Measurements from ENCODE around the gene STRIT1.

The STRIT1 gene

GRCh38 chr3:155293516-155293915 is at the start of gene STRIT1:
Gene STRIT1 (minus strand): TSS chr3:155293683.
- DNase-seq = no peak

GRCh38 chr3:155342344-155342743 is 48.9 kb upstream of the STRIT1 start:
- DNase-seq = no peak

- DNase-seq = no peak
Measured at GRCh38 chr3:155339052-155339451, 45.6 kb upstream of the STRIT1 start.

- no peak for DNase-seq
Measured at GRCh38 chr3:155335724-155336354, 42.4 kb upstream of the STRIT1 start.

GRCh38 chr3:155334914-155335723 is 41.6 kb upstream of the STRIT1 start:
- DNase-seq = no peak

DNA sequence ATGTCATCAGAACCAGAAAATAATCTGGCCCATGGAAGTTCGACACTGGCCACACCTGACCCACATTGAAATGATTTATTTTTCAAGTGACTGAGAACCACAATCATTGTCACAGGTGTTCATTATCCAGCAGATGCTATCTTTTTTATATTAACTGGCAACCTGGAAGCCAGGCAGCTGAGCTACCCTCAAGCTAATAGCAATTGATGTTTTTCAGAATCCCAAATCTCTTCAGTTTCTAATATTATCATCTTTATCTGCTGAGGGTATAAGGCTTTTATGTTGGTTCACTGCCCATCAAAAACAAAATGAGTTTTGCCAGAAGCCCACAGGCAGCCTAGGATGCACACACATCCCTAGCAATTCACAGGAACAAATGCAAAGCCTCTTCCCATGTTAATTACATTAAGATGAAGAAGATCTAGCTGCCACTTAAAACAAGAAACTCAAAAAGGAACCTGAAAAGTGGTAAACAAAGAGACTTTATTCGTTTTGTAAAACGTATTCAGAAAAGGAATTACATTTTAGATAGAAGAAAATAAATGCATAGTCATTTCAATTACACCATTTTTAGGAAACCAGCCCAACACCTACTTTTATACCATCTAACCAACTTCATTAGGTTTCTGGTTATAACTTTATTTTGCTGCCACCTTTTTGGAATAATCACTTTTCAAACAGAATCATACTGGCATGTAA is 40.9 kb upstream of the STRIT1 start:
- no peak for DNase-seq

DNA sequence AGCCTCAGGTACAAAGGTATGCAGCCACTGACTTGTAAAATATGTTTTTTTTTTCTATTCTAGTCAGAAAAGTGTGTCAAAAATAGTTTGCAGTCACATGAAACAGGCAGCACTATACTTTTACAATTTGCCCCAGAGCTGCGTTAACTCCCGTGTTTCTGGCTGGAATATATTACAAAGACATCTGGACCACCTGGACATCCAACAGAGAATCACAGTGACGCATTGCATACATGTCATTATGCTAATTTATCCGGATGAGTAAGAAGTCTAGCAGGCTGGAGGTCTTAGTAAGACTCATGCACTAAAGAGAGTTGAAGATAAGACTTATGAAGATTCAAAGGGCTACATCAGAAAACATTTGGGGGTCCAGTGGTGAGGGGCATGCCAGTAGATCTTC is 39.2 kb upstream of the STRIT1 start:
- no peak for DNase-seq

DNA sequence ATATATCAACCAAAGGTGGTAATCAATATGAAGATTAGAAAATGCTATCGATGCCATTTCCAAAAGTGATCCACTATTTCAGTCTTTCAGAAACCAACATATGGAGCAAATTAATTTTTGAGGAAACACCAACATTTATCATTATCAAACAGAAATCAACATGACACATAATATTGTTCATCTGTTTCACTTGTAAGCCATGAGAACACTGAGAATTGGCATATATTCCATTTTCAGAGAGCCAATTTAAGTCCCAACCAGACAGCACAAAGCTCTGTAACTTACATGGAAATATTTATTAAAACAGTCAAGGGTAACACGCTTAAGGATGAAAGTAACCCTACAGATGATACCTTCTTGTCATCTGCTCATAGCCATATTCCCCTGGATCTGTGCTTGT is 37.6 kb upstream of the STRIT1 start:
- no peak for DNase-seq

DNA sequence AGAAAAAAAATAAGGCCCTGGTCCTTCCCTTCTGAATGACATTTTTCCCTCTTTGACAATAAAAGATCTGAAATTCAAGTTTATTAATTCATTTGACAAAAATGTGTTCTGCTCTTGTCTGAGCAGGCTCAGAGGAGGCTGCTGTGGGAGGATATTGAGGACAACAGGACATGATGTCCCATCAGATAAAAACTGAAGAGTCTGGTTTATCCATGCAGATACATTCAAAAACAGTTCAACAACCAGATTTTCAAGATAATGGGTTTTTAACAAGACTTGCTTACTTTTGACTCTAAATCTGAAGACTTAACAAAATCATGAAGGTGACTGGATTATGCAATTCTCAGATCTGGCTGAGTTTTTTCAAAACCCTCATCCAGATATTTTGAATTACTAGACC is 36.9 kb upstream of the STRIT1 start:
- no peak for DNase-seq

GRCh38 chr3:155329513-155330048 is 36.1 kb upstream of the STRIT1 start:
- no peak for DNase-seq

GRCh38 chr3:155327871-155328270 is 34.4 kb upstream of the STRIT1 start:
- no peak for DNase-seq

GRCh38 chr3:155327430-155327829 is 33.9 kb upstream of the STRIT1 start:
- DNase-seq = no peak

DNA sequence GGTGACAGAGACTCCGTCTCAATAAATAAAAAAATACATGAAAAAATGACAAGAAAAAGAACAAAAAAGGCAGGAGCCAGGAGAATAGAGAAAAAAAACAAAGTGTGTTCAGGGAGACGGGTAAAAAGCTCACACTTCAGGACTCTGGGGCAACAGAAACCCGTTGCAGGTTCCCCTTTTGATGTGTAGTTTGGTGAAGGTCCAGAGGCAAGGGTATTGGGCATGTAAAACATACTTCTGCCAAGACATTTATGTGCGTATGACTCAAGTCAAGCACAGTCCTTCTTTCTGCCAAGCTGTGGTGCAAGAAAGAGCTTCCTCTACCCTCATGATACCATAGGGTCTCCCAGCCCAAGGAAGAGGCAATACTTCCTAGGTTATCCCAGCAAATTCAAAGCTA is 33.4 kb upstream of the STRIT1 start:
- no peak for DNase-seq

GRCh38 chr3:155326244-155326643 is 32.8 kb upstream of the STRIT1 start:
- DNase-seq = no peak

DNA sequence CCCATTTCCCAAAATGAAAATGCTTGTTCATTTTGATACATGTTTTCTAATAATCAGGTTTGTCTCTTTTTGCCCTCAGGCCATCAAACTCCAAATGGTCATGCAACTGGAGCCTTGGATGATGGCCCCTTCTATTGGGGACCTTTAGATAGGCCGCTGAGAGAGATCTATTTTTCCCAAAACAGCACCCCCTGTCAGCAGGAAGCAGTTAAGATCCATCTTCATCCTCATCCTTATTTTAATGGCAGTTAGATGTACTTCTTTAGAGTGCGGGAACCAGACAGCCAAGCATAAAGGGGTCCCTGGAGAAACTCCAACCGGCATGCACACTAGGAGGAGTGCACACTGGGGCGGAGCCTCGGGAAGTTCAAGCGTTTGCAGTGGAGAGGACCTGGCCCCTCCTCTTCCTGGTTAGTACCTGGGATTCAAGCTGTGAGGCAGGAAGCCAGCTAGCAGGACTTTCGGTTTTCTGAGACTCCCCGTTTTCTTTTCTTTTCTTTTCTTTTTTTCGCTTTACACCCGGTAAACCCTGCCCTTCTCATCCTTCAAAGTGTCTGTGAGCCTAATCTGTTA is 31.9 kb upstream of the STRIT1 start:
- peak; percentile 7 for DNase-seq

- peak; percentile 39 for DNase-seq
Measured at GRCh38 chr3:155323063-155323666, 29.7 kb upstream of the STRIT1 start.

GRCh38 chr3:155321418-155321817 is 27.9 kb upstream of the STRIT1 start:
- DNase-seq = no peak

- no peak for DNase-seq
Measured at GRCh38 chr3:155320934-155321333, 27.5 kb upstream of the STRIT1 start.

GRCh38 chr3:155318740-155319139 is 25.3 kb upstream of the STRIT1 start:
- no peak for DNase-seq

DNA sequence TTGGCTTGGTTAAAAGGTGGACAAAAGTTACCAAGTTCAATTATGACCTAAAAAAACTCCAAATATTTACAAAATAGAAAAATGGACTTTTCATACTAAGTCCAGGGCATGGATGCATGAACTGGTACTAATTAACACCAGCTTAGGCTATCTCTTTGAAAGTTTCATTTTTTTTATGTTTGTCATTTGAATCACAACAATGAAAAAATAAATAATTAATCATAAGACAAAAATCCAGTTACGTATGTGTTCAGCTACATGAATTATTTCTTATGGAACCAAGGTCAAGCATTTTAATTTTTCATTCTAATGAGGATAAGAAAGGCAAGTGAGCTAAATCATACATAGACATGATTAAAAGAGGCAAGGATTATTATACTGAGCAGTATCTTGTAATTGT is 23.7 kb upstream of the STRIT1 start:
- DNase-seq = no peak

DNA sequence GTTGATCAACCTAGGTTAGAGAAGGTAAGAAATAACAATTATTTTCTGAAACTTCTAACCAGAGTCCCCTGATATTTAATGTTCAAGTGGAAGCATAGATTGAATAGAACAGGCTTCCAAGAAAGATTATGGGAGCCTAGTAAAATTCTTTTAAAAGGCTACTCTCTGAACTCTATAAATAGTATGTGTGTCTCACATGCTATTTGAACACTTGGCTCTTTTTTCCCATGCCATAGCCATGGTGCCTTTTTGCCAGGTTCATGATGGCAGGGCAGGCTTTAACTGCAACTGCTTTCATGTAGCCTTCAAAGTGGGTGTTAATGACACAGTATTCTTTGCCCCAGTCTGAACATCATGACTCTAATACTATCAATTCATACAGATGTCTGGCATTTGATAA is 22.9 kb upstream of the STRIT1 start:
- DNase-seq = no peak

DNA sequence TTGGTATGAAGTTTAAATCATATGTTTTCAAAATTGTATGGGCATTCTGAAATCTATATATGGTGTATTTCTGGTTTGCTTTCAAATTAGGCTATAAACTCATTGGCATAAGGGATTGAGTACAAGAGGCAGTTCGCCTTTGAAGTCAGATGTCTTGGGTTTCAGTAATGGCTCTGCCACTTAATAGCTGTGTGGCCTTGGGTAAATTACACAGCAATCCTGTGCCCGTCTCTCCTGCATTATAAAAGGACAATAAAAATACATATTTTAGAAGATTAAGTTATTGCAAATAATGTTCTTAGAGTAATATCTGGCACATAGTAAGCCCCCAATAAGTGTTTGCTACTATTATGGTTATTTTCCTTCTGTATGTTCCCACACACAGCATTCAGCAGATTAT is 20.4 kb upstream of the STRIT1 start:
- DNase-seq = no peak

DNA sequence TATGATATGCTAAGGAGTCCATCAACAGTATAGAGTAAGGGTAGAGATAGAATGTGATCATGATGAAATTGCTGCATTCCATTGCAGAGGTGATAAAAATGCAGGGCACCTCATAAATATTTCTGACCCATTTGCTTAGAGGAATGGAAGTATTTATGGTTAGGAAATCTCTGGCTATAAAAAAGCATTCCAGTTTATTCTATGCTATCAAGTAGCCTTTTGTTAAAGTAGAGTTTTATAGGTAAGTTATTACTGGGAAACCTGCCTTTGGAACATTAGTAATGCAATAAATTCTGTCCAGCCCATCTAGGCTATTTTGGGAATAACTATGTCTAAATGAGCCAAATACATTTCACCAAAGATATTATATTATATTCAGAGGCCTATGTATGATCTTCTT is 19.8 kb upstream of the STRIT1 start:
- no peak for DNase-seq
